Measurements from ENCODE around the gene LRCH4. TPM values are rescaled to one million over a fixed set of nuclear protein-coding genes. Genes with fewer than 3 reads are reported as not detected.

Gene LRCH4
- total and polyA plus RNA-seq, 9 of the 15 experiments (the other 6 are each of a cell fraction or from before 2014, with no cell fraction given) = 0.06 to 63.3 (median 15.0) TPM

DNA sequence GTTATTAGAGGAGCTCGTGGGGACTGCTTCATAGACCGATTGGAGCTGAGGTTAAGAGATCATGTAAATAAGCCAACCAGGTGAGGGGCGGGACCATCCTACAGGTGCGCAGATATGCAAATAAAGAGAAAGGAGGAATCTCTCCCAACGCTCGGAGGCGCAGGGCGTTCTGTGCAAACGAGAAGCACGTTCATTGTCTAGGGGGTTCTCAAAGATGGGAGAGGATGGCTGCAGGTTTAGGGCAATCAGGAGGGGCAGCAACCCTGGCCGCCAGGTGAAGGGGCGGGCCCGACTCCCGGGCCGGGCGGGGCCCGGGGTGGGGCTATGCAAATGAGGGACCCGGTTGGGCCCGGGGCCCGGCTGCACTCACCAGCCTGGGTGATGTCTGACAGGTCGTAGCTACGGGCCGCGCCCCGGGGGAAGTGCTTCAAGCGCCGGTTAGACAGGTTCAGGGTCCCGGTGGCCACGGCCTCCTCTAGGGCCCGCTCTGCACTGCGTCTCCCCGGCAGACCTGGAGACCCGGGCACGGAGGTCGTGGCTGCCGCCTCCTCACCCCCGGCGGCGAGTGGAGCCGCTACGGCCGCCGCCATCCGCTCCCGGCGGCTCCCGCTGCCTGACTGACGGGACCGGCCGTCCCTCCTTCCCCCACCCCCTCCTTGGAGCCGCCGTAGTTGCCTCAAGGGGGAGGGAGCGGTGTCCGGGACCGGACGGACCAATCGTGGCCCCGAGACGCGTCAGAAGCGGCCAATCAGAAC, at the start of gene LRCH4 (continued):
- TF ChIP-seq ZFP91 (CRISPR knock-in tag; IDR thresholded peaks at IDR 0.05) (0 out of 2 replicates have a peak, but pooled peaks have one; percentile 35), ATF7 (IDR thresholded peaks at IDR 0.05) (no peak), HCFC1 (IDR thresholded peaks at IDR 0.05; ENCODE audit: low read depth, low read length) (peak; percentile 75), NFE2L1 (tag; IDR thresholded peaks at IDR 0.05; ENCODE audit: borderline replicate concordance, low read depth) (no peak), TCFL5 (CRISPR knock-in tag; conservative IDR thresholded peaks at IDR 0.05) (no peak), HDAC6 (IDR thresholded peaks at IDR 0.05; ENCODE audit: low read depth, low read length) (no peak), LCOR (CRISPR knock-in tag; IDR thresholded peaks at IDR 0.05) (0 out of 2 replicates have a peak, but pooled peaks have one; percentile 70), ZNF586 (CRISPR knock-in tag; conservative IDR thresholded peaks at IDR 0.05) (no peak), SAFB2 (IDR thresholded peaks at IDR 0.05; ENCODE audit: borderline replicate concordance, low read depth, low read length, severe bottlenecking) (no peak), BRF1 (IDR thresholded peaks at IDR 0.05; ENCODE audit: borderline replicate concordance, extremely low read depth, insufficient read length) (no peak), POLR2B (IDR thresholded peaks at IDR 0.05; ENCODE audit: low read depth, partially characterized antibody) (peak; percentile 98), PHTF2 (CRISPR knock-in tag; IDR thresholded peaks at IDR 0.05) (no peak), BRCA1 (IDR thresholded peaks at IDR 0.05) (no peak), BRCA1 (CRISPR knock-in tag; IDR thresholded peaks at IDR 0.05) (no peak), RCOR1 (IDR thresholded peaks at IDR 0.05; ENCODE audit: borderline replicate concordance in 1 of 2, low read depth in 2 of 2, low read length in 2 of 2) (peak in 1 of 2 experiments; percentile 21; a peak in 1 of 4 replicates), BRD9 (IDR thresholded peaks at IDR 0.05; ENCODE audit: low read depth, partially characterized antibody) (no peak), LEF1 (IDR thresholded peaks at IDR 0.05) (peak; percentile 10; the same call in 1 of the 2 replicates), ZNF347 (CRISPR knock-in tag; IDR thresholded peaks at IDR 0.05; ENCODE audit: low read depth) (no peak), MAFG (tag; conservative IDR thresholded peaks at IDR 0.05) (no peak), HDGF (IDR thresholded peaks at IDR 0.05) (no peak), JUN (IDR thresholded peaks at IDR 0.05; ENCODE audit: borderline replicate concordance, low read depth, low read length) (0 out of 2 replicates have a peak, but pooled peaks have one; percentile 3), JUN (CRISPR knock-in tag; IDR thresholded peaks at IDR 0.05; ENCODE audit: borderline replicate concordance) (peak; percentile 65; the same call in 1 of the 2 replicates), FOXP4 (CRISPR knock-in tag; IDR thresholded peaks at IDR 0.05; ENCODE audit: borderline replicate concordance) (0 out of 2 replicates have a peak, but pooled peaks have one; percentile 25), GTF2F1 (IDR thresholded peaks at IDR 0.05; ENCODE audit: low read depth, low read length) (peak; percentile 27; the same call in 1 of the 2 replicates)
- TF ChIP-seq, protein P1, sequence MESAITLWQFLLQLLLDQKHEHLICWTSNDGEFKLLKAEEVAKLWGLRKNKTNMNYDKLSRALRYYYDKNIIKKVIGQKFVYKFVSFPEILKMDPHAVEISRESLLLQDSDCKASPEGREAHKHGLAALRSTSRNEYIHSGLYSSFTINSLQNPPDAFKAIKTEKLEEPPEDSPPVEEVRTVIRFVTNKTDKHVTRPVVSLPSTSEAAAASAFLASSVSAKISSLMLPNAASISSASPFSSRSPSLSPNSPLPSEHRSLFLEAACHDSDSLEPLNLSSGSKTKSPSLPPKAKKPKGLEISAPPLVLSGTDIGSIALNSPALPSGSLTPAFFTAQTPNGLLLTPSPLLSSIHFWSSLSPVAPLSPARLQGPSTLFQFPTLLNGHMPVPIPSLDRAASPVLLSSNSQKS (CRISPR knock-in tag; IDR thresholded peaks at IDR 0.05) = no peak

Measured in K562 (cell line).